Measurements from ENCODE around the gene RNASEH2C.

DNA sequence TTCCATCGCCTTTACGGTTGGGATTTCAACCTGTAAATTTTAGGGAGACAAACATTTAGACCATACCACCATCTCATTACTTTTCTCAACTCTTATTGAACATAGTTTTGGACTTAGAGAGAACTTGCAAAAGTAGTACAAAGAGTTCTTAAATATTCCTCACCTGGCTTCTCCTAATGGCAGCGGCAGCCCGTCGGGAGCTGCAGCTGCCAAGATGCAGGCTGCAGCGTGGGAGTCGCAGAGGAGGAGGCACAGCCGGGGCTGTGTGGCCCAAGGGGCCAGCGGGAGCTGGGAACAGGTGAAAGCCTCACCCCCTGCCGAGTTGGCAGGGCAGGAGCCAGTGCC, 23.1 kb upstream of the RNASEH2C start:
- TF ChIP-seq, protein P1, sequence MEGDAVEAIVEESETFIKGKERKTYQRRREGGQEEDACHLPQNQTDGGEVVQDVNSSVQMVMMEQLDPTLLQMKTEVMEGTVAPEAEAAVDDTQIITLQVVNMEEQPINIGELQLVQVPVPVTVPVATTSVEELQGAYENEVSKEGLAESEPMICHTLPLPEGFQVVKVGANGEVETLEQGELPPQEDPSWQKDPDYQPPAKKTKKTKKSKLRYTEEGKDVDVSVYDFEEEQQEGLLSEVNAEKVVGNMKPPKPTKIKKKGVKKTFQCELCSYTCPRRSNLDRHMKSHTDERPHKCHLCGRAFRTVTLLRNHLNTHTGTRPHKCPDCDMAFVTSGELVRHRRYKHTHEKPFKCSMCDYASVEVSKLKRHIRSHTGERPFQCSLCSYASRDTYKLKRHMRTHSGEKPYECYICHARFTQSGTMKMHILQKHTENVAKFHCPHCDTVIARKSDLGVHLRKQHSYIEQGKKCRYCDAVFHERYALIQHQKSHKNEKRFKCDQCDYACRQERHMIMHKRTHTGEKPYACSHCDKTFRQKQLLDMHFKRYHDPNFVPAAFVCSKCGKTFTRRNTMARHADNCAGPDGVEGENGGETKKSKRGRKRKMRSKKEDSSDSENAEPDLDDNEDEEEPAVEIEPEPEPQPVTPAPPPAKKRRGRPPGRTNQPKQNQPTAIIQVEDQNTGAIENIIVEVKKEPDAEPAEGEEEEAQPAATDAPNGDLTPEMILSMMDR (optimal IDR thresholded peaks at IDR 0.05 in 1 of 3, IDR thresholded peaks at IDR 0.05 in 1 of 3, conservative IDR thresholded peaks at IDR 0.05 in 1 of 3; ENCODE audit: extremely low read depth in 1 of 3, insufficient read depth in 2 of 3, low read length in 3 of 3), result no peak
- no peak for TF ChIP-seq EZH2 (IDR thresholded peaks at IDR 0.05; ENCODE audit: low read length)

Data from keratinocyte (primary cell).